Heart left ventricle (tissue), 16 donors: Measurements from ENCODE around the gene NUTF2. TPM values are rescaled to one million over a fixed set of nuclear protein-coding genes. Genes with fewer than 3 reads are reported as not detected.
A peak's percentile ranks its signal among the peaks of the same experiment; 100 is the strongest.

ENCODE experiments used
- ATAC-seq, 4 donors: fragments of 200-7000 bp; cut with Tn5 transposase; one replicate each; pipeline ENCODE4 v1.9.1; 2020 to 2022; ENCODE audit warnings: moderate library complexity in 4 of 4, mild to moderate bottlenecking in 3 of 4, moderate number of reproducible peaks in 1 of 4
- DNase-seq, 5 donors: peaks; one replicate each; pipeline ENCODE4 v3.0.0-alpha.2; 2020
- H3K27ac ChIP-seq, 12 donors: fragments of 200-600 bp; sonication (generic) in 4 of 12; one replicate each; pipeline versions ENCODE4 v1.5.0 to v1.8.0; 2016 to 2022; ENCODE audit warnings: mild to moderate bottlenecking in 2 of 12
- H3K27me3 ChIP-seq, 9 donors: fragments of 200-600 bp; sonication (generic) in 2 of 9; one replicate each; pipeline versions ENCODE4 v1.5.1 to v1.8.0; 2016 to 2022; ENCODE audit warnings: mild to moderate bottlenecking in 3 of 9
- H3K36me3 ChIP-seq, 9 donors: fragments of 200-600 bp; sonication (generic) in 2 of 9; one replicate each; pipeline versions ENCODE4 v1.5.0 to v1.8.0; 2018 to 2022; ENCODE audit warnings: mild to moderate bottlenecking in 2 of 9
- H3K4me1 ChIP-seq, 12 donors: fragments of 200-600 bp; sonication (generic) in 4 of 12; one replicate each; pipeline versions ENCODE4 v1.5.0 to v1.8.0; 2016 to 2022; ENCODE audit warnings: mild to moderate bottlenecking in 3 of 12
- H3K4me3 ChIP-seq, 12 donors: fragments of 200-600 bp; sonication (generic) in 4 of 12; one replicate each; pipeline versions ENCODE4 v1.5.0 to v1.8.0; 2017 to 2022; ENCODE audit warnings: mild to moderate bottlenecking in 9 of 12, moderate library complexity in 4 of 12
- H3K9me3 ChIP-seq, 12 donors: fragments of 200-600 bp; sonication (generic) in 4 of 12; one replicate each; pipeline versions ENCODE4 v1.5.0 to v1.8.0; 2016 to 2022; ENCODE audit warnings: mild to moderate bottlenecking in 1 of 12
- CTCF ChIP-seq, 12 donors: fragments of 200-600 bp; sonication (generic) in 4 of 12; IDR thresholded peaks; one replicate each; pipeline versions ENCODE4 v1.5.0 to v1.8.0; 2018 to 2022; ENCODE audit warnings: antibody characterized with exemption in 12 of 12, mild to moderate bottlenecking in 5 of 12
- POLR2A ChIP-seq, 2 donors: fragments of 450-650 bp; IDR thresholded peaks; one replicate each; pipeline ENCODE4 v1.6.1; 2017; ENCODE audit warnings: antibody characterized with exemption in 2 of 2, mild to moderate bottlenecking in 2 of 2, moderate library complexity in 2 of 2
- WGBS, 4 donors: extraction: QIAGEN DNeasy Blood & Tissue Kit in 2 of 4; methylation state at CpG; one replicate each; pipeline versions ENCODE4 v1.1.5 to v1.1.7; 2013 to 2018; 5-methylcytosine and 5-hydroxymethylcytosine counted together
- intact Hi-C, 10 donors: fragments of 100-400 bp; cut with DNase I; formaldehyde crosslinking; loops; one replicate each; pipeline versions ENCODE4 v1.11.1 to v1.14.2; 2022
- polyA plus RNA-seq, 2 donors: library from polyadenylated mRNA; stranded (reverse); fragments of 200-250 nt; gene quantifications; one replicate each; pipeline ENCODE4 v1.2.3, GENCODE V29; 2013
- total RNA-seq, 9 donors: library from RNA; depleted of rRNA in 2 of 9; stranded (reverse); fragments of >200 nt in 2 of 9; fragmentation: NEBNext Ultra II Directional in 3 of 9; extraction: Animal tissue kit (Norgen Biotek cat#: 25700) in 3 of 9; gene quantifications; one replicate each; pipeline versions ENCODE4 v1.1.0 to v1.2.4, GENCODE V29; 2016 to 2023
- donor health status: ischemic (EF 13 %, LVEDD 7.1; RV severe dilation, severe dysfunction).
- donor health status: healthy with polysubstance abuse.
- donor health status: DM: no; HTN: yes; CAD: no.
- donor health status: DM: no; HTN: no; CAD: no.
- donor health status: ischemic (EF 25% LVEDD 6.9; RV normal size, moderate dysfunction).
- donor health status: ischemic (EF 25% LVEDD 5.7; RV mildly dilated, moderate dysfunction).
- donor health status: healthy.
- donor health status: DM: yes; HTN: yes; CAD: no.
- donor health status: ischemic (EF 35%, LVEDD 5.7; RV mildly dilated, moderate dysfunction).
- donor health status: nonischemic (EF 11% LVEDD 7.7; RV severe dilation, severe dysfunction).
- donor health status: DM: yes; HTN: yes; CAD: no.
- donor health status: PGD.
- donor health status: ischemic (EF 29% LVEDD 5.4; RV normal size, mild dysfunction).
- donor health status: nonischemic (EF 23%, LVEDD 6.1; RV moderate dilation, normal function).

The NUTF2 gene
- total and polyA plus RNA-seq, 11 donors, result 66.5 to 191 (median 93.9) TPM

GRCh38 chr16:67856927-67857546, 10.3 kb downstream of the NUTF2 start:
- H3K36me3 ChIP-seq, result peaks cover 0 to 16% (median 0%) of the 10 kb centered on the region in 9 donors

GRCh38 chr16:67857547-67858233, 11.0 kb downstream of the NUTF2 start:
- WGBS, 4 donors, result 15 to 30% (median 27%) methylated on average over 3 of the region's 3 CpGs
- Histone ChIP-seq H3K27ac (peak overlapping the region; percentile 68 to 90 (median 78)), H3K36me3 (peaks cover 0 to 20% (median 0%) of the 10 kb centered on the region in 9 donors), H3K4me3 (no peak overlapping the region), H3K9me3 (no peaks in the 10 kb centered on the region), H3K27me3 (no peaks in the 10 kb centered on the region), H3K4me1 (peaks cover 15 to 74% (median 61%) of the 10 kb centered on the region in 12 donors)
- ATAC-seq (peak; percentile 92 to 96 (median 94)), DNase-seq (peak in 4 of 5 donors; percentile 67 to 91 (median 74))
- TF ChIP-seq CTCF (IDR thresholded peaks at IDR 0.05), result no peak
- no peak for TF ChIP-seq POLR2A (IDR thresholded peaks at IDR 0.05)
- intact Hi-C loops, result no loop called here

More at GRCh38 chr16:67856927-67857546, 10.3 kb downstream of the NUTF2 start:
- intact Hi-C loops, result no loop called here
- WGBS, 4 donors, result 86 to 97% (median 91%) methylated on average over 5 of the region's 5 CpGs
- no peak for DNase-seq
- Histone ChIP-seq H3K27me3 (no peaks in the 10 kb centered on the region), H3K4me3 (no peak overlapping the region), H3K9me3 (no peaks in the 10 kb centered on the region), H3K27ac (peak overlapping the region; percentile 29 to 90 (median 76)), H3K4me1 (peaks cover 15 to 67% (median 54%) of the 10 kb centered on the region in 12 donors)
- no peak for TF ChIP-seq CTCF (IDR thresholded peaks at IDR 0.05)
- ATAC-seq, result no peak

- intact Hi-C loops, result no loop called here
- Histone ChIP-seq H3K36me3 (peaks cover 0 to 20% (median 0%) of the 10 kb centered on the region in 9 donors), H3K4me3 (no peak overlapping the region), H3K27ac (peak overlapping the region; percentile 68 to 90 (median 78)), H3K27me3 (no peaks in the 10 kb centered on the region), H3K4me1 (peaks cover 15 to 82% (median 68%) of the 10 kb centered on the region in 12 donors), H3K9me3 (no peaks in the 10 kb centered on the region)
- peak; percentile 3 to 60 (median 19) for ATAC-seq
- DNase-seq, result peak in 1 of 5 donors; percentile 39
- WGBS, 4 donors, result 47 to 53% (median 50%) methylated on average over 4 of the region's 4 CpGs
- TF ChIP-seq POLR2A (IDR thresholded peaks at IDR 0.05), result no peak
- no peak for TF ChIP-seq CTCF (IDR thresholded peaks at IDR 0.05)
Measured at GRCh38 chr16:67858500-67858899, 11.8 kb downstream of the NUTF2 start.
